K562 (cell line): ENCODE data around the gene WDR31. TPM values are rescaled to one million over a fixed set of nuclear protein-coding genes. Genes with fewer than 3 reads are reported as not detected.

ENCODE experiments used
- ASH1L ChIP-seq: fragments of 450-650 bp; IDR thresholded peaks from 2 replicates; pipeline ENCODE4 v1.6.1; 2018; ENCODE audit warnings: borderline replicate concordance, mild to moderate bottlenecking, low read depth; ENCODE audit not compliant: partially characterized antibody
- CBFA2T2 ChIP-seq: fragments of 450-650 bp; conservative IDR thresholded peaks from 2 replicates; pipeline ENCODE4 v1.6.1; 2017; ENCODE audit warnings: mild to moderate bottlenecking
- ESRRA ChIP-seq: fragments of 450-650 bp; IDR thresholded peaks from 2 replicates; pipeline ENCODE4 v1.6.1; 2014; ENCODE audit warnings: low read depth, mild to moderate bottlenecking, moderate library complexity, borderline replicate concordance
- FIP1L1 ChIP-seq: fragments of 200-400 bp; formaldehyde crosslinking; IDR thresholded peaks from 2 replicates; pipeline ENCODE4 v1.6.1; 2018; ENCODE audit warnings: mild to moderate bottlenecking, low read depth, low read length; ENCODE audit not compliant: poor library complexity, severe bottlenecking
- MCM3 ChIP-seq: fragments of 450-650 bp; IDR thresholded peaks from 2 replicates; pipeline ENCODE4 v1.6.1; 2016
- MTF1 ChIP-seq: fragments of 250-450 bp; sonication (Bioruptor Pico); IDR thresholded peaks from 2 replicates; pipeline ENCODE4 v1.9.0; 2021; ENCODE audit warnings: moderate library complexity, mild to moderate bottlenecking, inconsistent platforms, borderline replicate concordance
- MYBL2 ChIP-seq, 2 experiments: fragments of 450-650 bp in 1 of 2; sonication (generic) in 1 of 2; formaldehyde crosslinking in 1 of 2; IDR thresholded peaks; 2 replicates each; pipeline versions ENCODE4 v1.6.1 to v1.8.1; 2017 to 2022; ENCODE audit warnings: borderline replicate concordance in 1 of 2, inconsistent platforms in 1 of 2, low read depth in 1 of 2, mild to moderate bottlenecking in 1 of 2, missing genetic modification reagents in 1 of 2, moderate library complexity in 1 of 2
- NR2F6 ChIP-seq: fragments of 450-650 bp; formaldehyde crosslinking; IDR thresholded peaks from 2 replicates; pipeline ENCODE4 v1.4.0; 2020; ENCODE audit warnings: mild to moderate bottlenecking
- PHB2 ChIP-seq: fragments of 450-650 bp; IDR thresholded peaks from 2 replicates; pipeline ENCODE4 v1.6.1; 2017; ENCODE audit warnings: low read depth
- PRPF4 ChIP-seq: fragments of 200-400 bp; formaldehyde crosslinking; IDR thresholded peaks from one replicate; pipeline ENCODE4 v1.6.1; 2017; ENCODE audit warnings: low read length, low read depth, mild to moderate bottlenecking; ENCODE audit not compliant: insufficient read depth, poor library complexity, severe bottlenecking
- RBBP5 ChIP-seq: fragments of 200-600 bp; sonication (generic); IDR thresholded peaks from 2 replicates; pipeline ENCODE4 v1.6.1; 2012; ENCODE audit warnings: borderline replicate concordance, mild to moderate bottlenecking, low read length, control low read depth, inconsistent platforms; ENCODE audit not compliant: insufficient read depth, poor library complexity, severe bottlenecking
- SMARCA4 ChIP-seq: fragments of 450-650 bp; IDR thresholded peaks from 2 replicates; pipeline ENCODE4 v1.6.1; 2016
- SMARCE1 ChIP-seq: fragments of 450-650 bp; IDR thresholded peaks from 2 replicates; pipeline ENCODE4 v1.7.1; 2016; ENCODE audit warnings: mild to moderate bottlenecking
- STAT5A ChIP-seq: IDR thresholded peaks from 2 replicates; pipeline ENCODE4 v1.6.1; 2012; ENCODE audit warnings: low read length, inconsistent platforms, borderline replicate concordance
- ZNF12 ChIP-seq: sonication (generic); formaldehyde crosslinking; IDR thresholded peaks from 2 replicates; pipeline ENCODE4 v1.4.0; 2020; ENCODE audit warnings: mild to moderate bottlenecking, missing genetic modification reagents
- ZNF785 ChIP-seq: fragments of 250-450 bp; sonication (Bioruptor Pico); IDR thresholded peaks from 2 replicates; pipeline ENCODE4 v1.4.0; 2020; ENCODE audit warnings: mild to moderate bottlenecking
- ZSCAN29 ChIP-seq: fragments of 450-650 bp; IDR thresholded peaks from 2 replicates; pipeline ENCODE4 v1.6.1; 2017
- polyA plus RNA-seq, 8 experiments: library from polyadenylated mRNA; depleted of rRNA in 4 of 8; stranded (reverse) in 5 of 8; unstranded in 3 of 8; fragments of >200 nt; fragmentation: Nextera tagmentation in 2 of 8; fragmentation: Illumina TruSeq in 1 of 8; extraction: Ambion mirVana in 2 of 8; extraction: Trizol in 1 of 8; gene quantifications; 2 replicates each; pipeline versions ENCODE4 v1.2.1 to v1.2.3, GENCODE V29; 2011 to 2014; ENCODE audit warnings: inconsistent platforms in 1 of 8, missing spikeins in 1 of 8
- total RNA-seq, 7 experiments: library from RNA; depleted of rRNA in 6 of 7; stranded (reverse); fragments of >200 nt in 6 of 7; fragmentation: Illumina TruSeq in 2 of 7; extraction: Trizol in 2 of 7; gene quantifications; 2 replicates each; pipeline versions ENCODE4 v1.2.1 to v1.2.3, GENCODE V29; 2011 to 2021; ENCODE audit warnings: low replicate concordance in 1 of 7
- TF ChIP-seq, protein P1 (sequence below): IDR thresholded peaks from 3 replicates; pipeline ENCODE4 v1.6.1; 2011; ENCODE audit warnings: borderline replicate concordance, mild to moderate bottlenecking, moderate library complexity; ENCODE audit not compliant: insufficient read length; ENCODE audit errors: extremely low read depth
- TF ChIP-seq, protein P2 (sequence below): fragments of 250-450 bp; sonication (Bioruptor Pico); IDR thresholded peaks from 2 replicates; pipeline ENCODE4 v1.8.0; 2021; ENCODE audit warnings: mild to moderate bottlenecking, moderate library complexity
- TF ChIP-seq, protein P3 (sequence below): fragments of 250-450 bp; sonication (Bioruptor Pico); IDR thresholded peaks from 2 replicates; pipeline ENCODE4 v1.8.0; 2022; ENCODE audit warnings: moderate library complexity, mild to moderate bottlenecking, inconsistent platforms
- TF ChIP-seq, protein P4 (sequence below): sonication (generic); formaldehyde crosslinking; IDR thresholded peaks from 2 replicates; pipeline ENCODE4 v1.8.0; 2022; ENCODE audit warnings: mild to moderate bottlenecking, missing genetic modification reagents
- TF ChIP-seq, protein P5 (sequence below): sonication (generic); IDR thresholded peaks from 2 replicates; pipeline ENCODE4 v1.6.1; 2016

The WDR31 gene
- total and polyA plus RNA-seq, 9 of the 15 experiments (the other 6 are each of a cell fraction or from before 2014, with no cell fraction given): 0.35 to 1.8 (median 0.95) TPM

DNA sequence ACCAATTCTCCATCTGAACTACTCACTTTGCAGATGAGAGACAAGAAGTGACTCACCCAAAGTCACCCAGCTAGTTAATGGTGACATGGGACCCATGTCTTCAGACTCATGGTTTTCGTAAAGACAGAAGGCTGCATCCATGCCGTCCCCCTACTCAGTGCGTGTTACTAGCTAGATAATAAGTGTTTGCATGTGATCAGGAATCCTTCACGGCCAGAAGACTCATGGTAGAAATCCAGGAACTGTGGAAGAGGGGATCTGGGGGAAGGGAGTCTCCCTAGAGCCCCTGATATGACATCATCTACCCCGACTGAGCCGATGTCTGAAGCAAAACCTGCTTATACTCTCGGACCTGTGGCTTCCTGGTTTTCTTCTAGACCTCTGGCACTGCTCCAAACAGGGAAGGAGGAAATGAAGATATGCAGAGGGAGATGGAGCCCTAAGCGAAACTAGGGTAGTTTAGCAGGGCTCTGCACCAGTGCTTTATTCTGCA is 40.2 kb downstream of the WDR31 start (continued):
- TF ChIP-seq MCM3 (no peak), FIP1L1 (no peak), MYBL2 (IDR thresholded peaks at IDR 0.05; ENCODE audit: low read depth) (no peak), MYBL2 (CRISPR knock-in tag; IDR thresholded peaks at IDR 0.05; ENCODE audit: borderline replicate concordance) (no peak), CBFA2T2 (no peak), ASH1L (no peak), SMARCA4 (peak; percentile 57; the same call in 1 of the 2 replicates), PHB2 (no peak), NR2F6 (CRISPR knock-in tag) (no peak), ZNF785 (no peak), SMARCE1 (peak; percentile 59; the same call in 1 of the 2 replicates), MTF1 (CRISPR knock-in tag) (no peak), ESRRA (no peak), ZSCAN29 (no peak), STAT5A (no peak), ZNF12 (no peak), RBBP5 (no peak), PRPF4 (no peak)
- TF ChIP-seq, protein P1, sequence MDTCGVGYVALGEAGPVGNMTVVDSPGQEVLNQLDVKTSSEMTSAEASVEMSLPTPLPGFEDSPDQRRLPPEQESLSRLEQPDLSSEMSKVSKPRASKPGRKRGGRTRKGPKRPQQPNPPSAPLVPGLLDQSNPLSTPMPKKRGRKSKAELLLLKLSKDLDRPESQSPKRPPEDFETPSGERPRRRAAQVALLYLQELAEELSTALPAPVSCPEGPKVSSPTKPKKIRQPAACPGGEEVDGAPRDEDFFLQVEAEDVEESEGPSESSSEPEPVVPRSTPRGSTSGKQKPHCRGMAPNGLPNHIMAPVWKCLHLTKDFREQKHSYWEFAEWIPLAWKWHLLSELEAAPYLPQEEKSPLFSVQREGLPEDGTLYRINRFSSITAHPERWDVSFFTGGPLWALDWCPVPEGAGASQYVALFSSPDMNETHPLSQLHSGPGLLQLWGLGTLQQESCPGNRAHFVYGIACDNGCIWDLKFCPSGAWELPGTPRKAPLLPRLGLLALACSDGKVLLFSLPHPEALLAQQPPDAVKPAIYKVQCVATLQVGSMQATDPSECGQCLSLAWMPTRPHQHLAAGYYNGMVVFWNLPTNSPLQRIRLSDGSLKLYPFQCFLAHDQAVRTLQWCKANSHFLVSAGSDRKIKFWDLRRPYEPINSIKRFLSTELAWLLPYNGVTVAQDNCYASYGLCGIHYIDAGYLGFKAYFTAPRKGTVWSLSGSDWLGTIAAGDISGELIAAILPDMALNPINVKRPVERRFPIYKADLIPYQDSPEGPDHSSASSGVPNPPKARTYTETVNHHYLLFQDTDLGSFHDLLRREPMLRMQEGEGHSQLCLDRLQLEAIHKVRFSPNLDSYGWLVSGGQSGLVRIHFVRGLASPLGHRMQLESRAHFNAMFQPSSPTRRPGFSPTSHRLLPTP: no peak
- TF ChIP-seq, protein P2, sequence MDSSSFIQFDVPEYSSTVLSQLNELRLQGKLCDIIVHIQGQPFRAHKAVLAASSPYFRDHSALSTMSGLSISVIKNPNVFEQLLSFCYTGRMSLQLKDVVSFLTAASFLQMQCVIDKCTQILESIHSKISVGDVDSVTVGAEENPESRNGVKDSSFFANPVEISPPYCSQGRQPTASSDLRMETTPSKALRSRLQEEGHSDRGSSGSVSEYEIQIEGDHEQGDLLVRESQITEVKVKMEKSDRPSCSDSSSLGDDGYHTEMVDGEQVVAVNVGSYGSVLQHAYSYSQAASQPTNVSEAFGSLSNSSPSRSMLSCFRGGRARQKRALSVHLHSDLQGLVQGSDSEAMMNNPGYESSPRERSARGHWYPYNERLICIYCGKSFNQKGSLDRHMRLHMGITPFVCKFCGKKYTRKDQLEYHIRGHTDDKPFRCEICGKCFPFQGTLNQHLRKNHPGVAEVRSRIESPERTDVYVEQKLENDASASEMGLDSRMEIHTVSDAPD (CRISPR knock-in tag): no peak
- TF ChIP-seq, protein P3, sequence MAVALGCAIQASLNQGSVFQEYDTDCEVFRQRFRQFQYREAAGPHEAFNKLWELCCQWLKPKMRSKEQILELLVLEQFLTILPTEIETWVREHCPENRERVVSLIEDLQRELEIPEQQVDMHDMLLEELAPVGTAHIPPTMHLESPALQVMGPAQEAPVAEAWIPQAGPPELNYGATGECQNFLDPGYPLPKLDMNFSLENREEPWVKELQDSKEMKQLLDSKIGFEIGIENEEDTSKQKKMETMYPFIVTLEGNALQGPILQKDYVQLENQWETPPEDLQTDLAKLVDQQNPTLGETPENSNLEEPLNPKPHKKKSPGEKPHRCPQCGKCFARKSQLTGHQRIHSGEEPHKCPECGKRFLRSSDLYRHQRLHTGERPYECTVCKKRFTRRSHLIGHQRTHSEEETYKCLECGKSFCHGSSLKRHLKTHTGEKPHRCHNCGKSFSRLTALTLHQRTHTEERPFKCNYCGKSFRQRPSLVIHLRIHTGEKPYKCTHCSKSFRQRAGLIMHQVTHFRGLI (CRISPR knock-in tag): peak; percentile 86; the same call in 1 of the 2 replicates
- TF ChIP-seq, protein P4, sequence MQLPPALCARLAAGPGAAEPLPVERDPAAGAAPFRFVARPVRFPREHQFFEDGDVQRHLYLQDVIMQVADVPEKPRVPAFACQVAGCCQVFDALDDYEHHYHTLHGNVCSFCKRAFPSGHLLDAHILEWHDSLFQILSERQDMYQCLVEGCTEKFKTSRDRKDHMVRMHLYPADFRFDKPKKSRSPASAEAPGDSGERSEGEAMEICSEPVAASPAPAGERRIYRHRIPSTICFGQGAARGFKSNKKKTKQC: no peak
- TF ChIP-seq, protein P5, sequence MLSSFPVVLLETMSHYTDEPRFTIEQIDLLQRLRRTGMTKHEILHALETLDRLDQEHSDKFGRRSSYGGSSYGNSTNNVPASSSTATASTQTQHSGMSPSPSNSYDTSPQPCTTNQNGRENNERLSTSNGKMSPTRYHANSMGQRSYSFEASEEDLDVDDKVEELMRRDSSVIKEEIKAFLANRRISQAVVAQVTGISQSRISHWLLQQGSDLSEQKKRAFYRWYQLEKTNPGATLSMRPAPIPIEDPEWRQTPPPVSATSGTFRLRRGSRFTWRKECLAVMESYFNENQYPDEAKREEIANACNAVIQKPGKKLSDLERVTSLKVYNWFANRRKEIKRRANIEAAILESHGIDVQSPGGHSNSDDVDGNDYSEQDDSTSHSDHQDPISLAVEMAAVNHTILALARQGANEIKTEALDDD: peak; percentile 95
